ENCODE data around the gene PIAS1.
A peak's percentile ranks its signal among the peaks of the same experiment; 100 is the strongest.
"Not testable (repeated sequence)": the region's sequence is repeated elsewhere in the genome, so short reads cannot be mapped to it uniquely, and the experiment has no call there.

The PIAS1 gene

DNA sequence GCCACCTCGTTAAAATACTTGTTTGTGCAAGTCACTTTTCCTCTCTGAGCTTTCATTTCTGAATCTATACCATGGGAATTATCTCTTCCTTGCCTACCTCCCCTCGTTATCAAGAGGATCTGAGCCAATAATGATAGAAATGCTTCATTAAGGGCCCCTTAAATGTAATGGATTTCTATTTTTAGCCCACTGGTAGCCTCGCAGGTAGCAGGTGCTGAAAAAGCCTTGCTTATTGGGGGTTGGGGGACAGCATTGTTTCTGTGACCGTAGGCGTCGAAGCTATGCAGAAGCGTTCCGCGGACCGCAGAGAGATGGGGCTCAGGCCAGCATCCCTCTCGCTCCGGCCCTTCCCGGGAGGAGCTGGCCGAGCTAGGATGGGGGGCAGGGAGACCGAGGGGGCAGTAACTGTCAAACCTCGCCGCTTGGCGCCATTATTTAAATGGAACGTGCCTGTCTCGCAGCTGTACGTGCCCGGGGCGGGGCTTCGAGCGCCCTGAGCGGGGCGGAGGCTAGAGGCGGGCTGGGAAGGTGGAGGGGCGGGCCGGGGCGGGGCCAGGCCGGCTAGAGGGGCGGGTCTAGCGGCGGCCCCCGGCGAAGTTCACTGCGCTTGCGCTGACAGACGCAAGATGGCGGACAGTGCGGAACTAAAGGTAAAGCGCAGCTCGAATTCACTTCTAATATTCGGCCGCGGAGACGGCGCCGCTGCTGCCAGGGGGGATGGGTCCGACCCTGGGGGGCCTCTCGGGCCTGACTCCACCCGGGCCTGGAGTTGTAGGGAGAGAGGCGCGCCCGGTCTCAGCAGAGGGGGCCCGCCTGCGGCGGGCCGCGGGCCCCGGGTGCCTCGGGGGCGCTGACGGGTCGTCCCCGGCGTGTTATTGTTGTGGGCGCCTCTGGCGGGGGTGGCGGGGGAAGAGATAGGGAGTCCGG lies at the start of gene PIAS1:
Gene PIAS1, plus strand, starts transcription at position 615 of the 927 bp plus-strand sequence. Its CDS starts 12 bp downstream, at position 627.
- H3K36me3 ChIP-seq (ENCODE audit: insufficient read depth), result no peaks in the 10 kb centered on the region
- peaks cover 47% of the 10 kb centered on the region for H3K79me2 ChIP-seq (ENCODE audit: insufficient read depth, low read depth)
- peak within 1 kb of the TSS; percentile 74 for H3K9ac ChIP-seq
- H3K4me1 ChIP-seq (ENCODE audit: low read depth, poor library complexity, severe bottlenecking), result peaks cover 24% of the 10 kb centered on the region
- peak within 1 kb of the TSS; percentile 55 for H3K27ac ChIP-seq
- peak within 1 kb of the TSS; percentile 83 for H3K4me2 ChIP-seq
- peaks cover 19% of the 10 kb centered on the region; the same call in 1 of the 2 replicates for H4K20me1 ChIP-seq (ENCODE audit: insufficient read depth)
- peak within 1 kb of the TSS; percentile 92 for H2AFZ ChIP-seq (ENCODE audit: low read depth)
- no peaks in the 10 kb centered on the region for H3K27me3 ChIP-seq (ENCODE audit: insufficient read depth, low read depth)
- H3K4me3 ChIP-seq (IDR thresholded peaks at IDR 0.05; ENCODE audit: insufficient read depth, low read depth, low read length), result no peak within 1 kb of the TSS
- TF ChIP-seq, protein P1, sequence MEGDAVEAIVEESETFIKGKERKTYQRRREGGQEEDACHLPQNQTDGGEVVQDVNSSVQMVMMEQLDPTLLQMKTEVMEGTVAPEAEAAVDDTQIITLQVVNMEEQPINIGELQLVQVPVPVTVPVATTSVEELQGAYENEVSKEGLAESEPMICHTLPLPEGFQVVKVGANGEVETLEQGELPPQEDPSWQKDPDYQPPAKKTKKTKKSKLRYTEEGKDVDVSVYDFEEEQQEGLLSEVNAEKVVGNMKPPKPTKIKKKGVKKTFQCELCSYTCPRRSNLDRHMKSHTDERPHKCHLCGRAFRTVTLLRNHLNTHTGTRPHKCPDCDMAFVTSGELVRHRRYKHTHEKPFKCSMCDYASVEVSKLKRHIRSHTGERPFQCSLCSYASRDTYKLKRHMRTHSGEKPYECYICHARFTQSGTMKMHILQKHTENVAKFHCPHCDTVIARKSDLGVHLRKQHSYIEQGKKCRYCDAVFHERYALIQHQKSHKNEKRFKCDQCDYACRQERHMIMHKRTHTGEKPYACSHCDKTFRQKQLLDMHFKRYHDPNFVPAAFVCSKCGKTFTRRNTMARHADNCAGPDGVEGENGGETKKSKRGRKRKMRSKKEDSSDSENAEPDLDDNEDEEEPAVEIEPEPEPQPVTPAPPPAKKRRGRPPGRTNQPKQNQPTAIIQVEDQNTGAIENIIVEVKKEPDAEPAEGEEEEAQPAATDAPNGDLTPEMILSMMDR (conservative IDR thresholded peaks at IDR 0.05; ENCODE audit: low read depth, low read length), result no peak; the same call in 1 of the 2 replicates

- H3K4me3 ChIP-seq (IDR thresholded peaks at IDR 0.05; ENCODE audit: insufficient read depth, low read depth, low read length); H3K79me2 ChIP-seq (ENCODE audit: insufficient read depth, low read depth); H3K27ac ChIP-seq; H3K4me2 ChIP-seq; H4K20me1 ChIP-seq (ENCODE audit: insufficient read depth); H3K9ac ChIP-seq; H3K4me1 ChIP-seq (ENCODE audit: low read depth, poor library complexity, severe bottlenecking); H3K27me3 ChIP-seq (ENCODE audit: insufficient read depth, low read depth); H3K36me3 ChIP-seq (ENCODE audit: insufficient read depth); H2AFZ ChIP-seq (ENCODE audit: low read depth): not testable (repeated sequence)
Observed at GRCh38 chr15:68007642-68008041, 46.5 kb upstream of the PIAS1 start.

GRCh38 chr15:68010361-68011153 lies 43.6 kb upstream of the PIAS1 start:
- no peaks in the 10 kb centered on the region for H4K20me1 ChIP-seq (ENCODE audit: insufficient read depth)
- H3K9ac ChIP-seq, result no peak overlapping the region
- no peak overlapping the region for H3K27ac ChIP-seq
- H3K4me1 ChIP-seq (ENCODE audit: low read depth, poor library complexity, severe bottlenecking), result no peaks in the 10 kb centered on the region
- H3K4me3 ChIP-seq (IDR thresholded peaks at IDR 0.05; ENCODE audit: insufficient read depth, low read depth, low read length), result no peak overlapping the region
- no peaks in the 10 kb centered on the region for H3K79me2 ChIP-seq (ENCODE audit: insufficient read depth, low read depth)
- H3K36me3 ChIP-seq (ENCODE audit: insufficient read depth), result no peaks in the 10 kb centered on the region
- H3K4me2 ChIP-seq, result no peak overlapping the region
- H2AFZ ChIP-seq (ENCODE audit: low read depth), result no peak overlapping the region
- no peaks in the 10 kb centered on the region for H3K27me3 ChIP-seq (ENCODE audit: insufficient read depth, low read depth)
- TF ChIP-seq, protein P1 (conservative IDR thresholded peaks at IDR 0.05; ENCODE audit: low read depth, low read length), result no peak

DNA sequence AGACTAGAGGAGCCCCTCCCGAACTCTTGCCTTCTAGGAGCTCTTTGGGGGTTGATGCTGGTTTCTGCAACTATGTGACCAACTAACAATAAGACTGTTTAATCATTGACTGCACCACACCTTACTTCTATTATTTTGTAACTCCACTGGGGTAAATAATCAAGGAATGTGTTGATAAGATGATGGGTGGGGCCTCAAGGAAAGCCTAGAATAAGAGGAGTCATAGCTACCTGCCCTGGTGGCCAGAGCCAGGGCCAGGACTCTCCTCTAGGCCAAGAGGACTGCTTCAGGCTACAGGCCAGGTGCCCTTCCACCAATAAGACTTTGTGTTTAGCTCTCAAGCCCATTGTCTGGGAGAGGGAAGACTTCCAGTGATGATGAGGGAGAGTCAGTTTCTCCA lies 41.2 kb upstream of the PIAS1 start:
- Histone ChIP-seq H3K9ac (no peak overlapping the region), H3K36me3 (ENCODE audit: insufficient read depth) (no peaks in the 10 kb centered on the region), H4K20me1 (ENCODE audit: insufficient read depth) (no peaks in the 10 kb centered on the region), H3K4me3 (IDR thresholded peaks at IDR 0.05; ENCODE audit: insufficient read depth, low read depth, low read length) (no peak overlapping the region), H2AFZ (ENCODE audit: low read depth) (no peak overlapping the region), H3K27ac (no peak overlapping the region), H3K4me1 (ENCODE audit: low read depth, poor library complexity, severe bottlenecking) (no peaks in the 10 kb centered on the region), H3K27me3 (ENCODE audit: insufficient read depth, low read depth) (no peaks in the 10 kb centered on the region), H3K79me2 (ENCODE audit: insufficient read depth, low read depth) (no peaks in the 10 kb centered on the region), H3K4me2 (no peak overlapping the region)
- TF ChIP-seq, protein P1 (conservative IDR thresholded peaks at IDR 0.05; ENCODE audit: low read depth, low read length), result no peak
